SK-N-SH treated with all-trans-retinoic acid at 6 μM for 48 hours (cell line): ENCODE data around the gene WDR11.

ENCODE experiments used
- GLIS3 ChIP-seq: fragments of 250-450 bp; sonication (Bioruptor Pico); IDR thresholded peaks from 2 replicates; pipeline ENCODE4 v1.5.0; 2020; ENCODE audit warnings: mild to moderate bottlenecking, moderate library complexity
- TF ChIP-seq, protein P1 (sequence below): fragments of 250-450 bp; sonication (Bioruptor Pico); IDR thresholded peaks from 2 replicates; pipeline ENCODE4 v1.8.0; 2020; ENCODE audit warnings: mild to moderate bottlenecking, moderate library complexity, borderline replicate concordance

DNA sequence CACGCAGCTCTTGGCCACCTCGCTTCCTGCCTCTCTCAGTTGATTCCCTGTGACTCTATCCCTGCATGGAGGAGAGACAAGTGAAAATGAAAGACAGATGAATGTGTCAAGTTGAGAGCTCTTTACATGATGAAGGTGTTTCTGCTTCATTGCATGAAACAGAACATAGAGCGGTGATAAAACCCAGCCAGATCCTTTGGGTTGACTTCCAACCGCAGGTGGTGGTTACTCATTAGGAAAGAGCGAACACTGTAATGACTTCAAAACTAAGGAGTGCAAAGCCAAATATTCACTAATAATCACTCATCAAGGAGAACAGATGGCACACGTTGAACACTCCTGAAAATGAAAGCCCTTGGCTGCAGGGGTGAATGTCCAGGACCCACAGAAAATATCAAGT is 31.8 kb upstream of the WDR11 start:
- no peak for TF ChIP-seq GLIS3 (CRISPR knock-in tag)
- TF ChIP-seq, protein P1, sequence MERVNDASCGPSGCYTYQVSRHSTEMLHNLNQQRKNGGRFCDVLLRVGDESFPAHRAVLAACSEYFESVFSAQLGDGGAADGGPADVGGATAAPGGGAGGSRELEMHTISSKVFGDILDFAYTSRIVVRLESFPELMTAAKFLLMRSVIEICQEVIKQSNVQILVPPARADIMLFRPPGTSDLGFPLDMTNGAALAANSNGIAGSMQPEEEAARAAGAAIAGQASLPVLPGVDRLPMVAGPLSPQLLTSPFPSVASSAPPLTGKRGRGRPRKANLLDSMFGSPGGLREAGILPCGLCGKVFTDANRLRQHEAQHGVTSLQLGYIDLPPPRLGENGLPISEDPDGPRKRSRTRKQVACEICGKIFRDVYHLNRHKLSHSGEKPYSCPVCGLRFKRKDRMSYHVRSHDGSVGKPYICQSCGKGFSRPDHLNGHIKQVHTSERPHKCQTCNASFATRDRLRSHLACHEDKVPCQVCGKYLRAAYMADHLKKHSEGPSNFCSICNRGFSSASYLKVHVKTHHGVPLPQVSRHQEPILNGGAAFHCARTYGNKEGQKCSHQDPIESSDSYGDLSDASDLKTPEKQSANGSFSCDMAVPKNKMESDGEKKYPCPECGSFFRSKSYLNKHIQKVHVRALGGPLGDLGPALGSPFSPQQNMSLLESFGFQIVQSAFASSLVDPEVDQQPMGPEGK (CRISPR knock-in tag), result no peak
